Ureter (tissue), 1 donor: ENCODE results near the gene EIF4E3. TPM values are rescaled to one million over a fixed set of nuclear protein-coding genes. Genes with fewer than 3 reads are reported as not detected.

ENCODE experiments used
- DNase-seq: peaks from one replicate; pipeline ENCODE4 v3.0.0-alpha.2; 2020; ENCODE audit warnings: low spot score
- total RNA-seq: library from RNA; stranded (reverse); gene quantifications from one replicate; pipeline ENCODE4 v1.2.4, GENCODE V29; 2023
- donor health status: DM: yes; HTN: yes; CAD: no.

The EIF4E3 gene
- total RNA-seq, 1 donor from 2014 or later, result 33.2 TPM

- DNase-seq, result no peak
Measured at GRCh38 chr3:71689291-71689690, 35.9 kb downstream of the EIF4E3 start.

- DNase-seq, result no peak
Measured at GRCh38 chr3:71688121-71688520, 37.1 kb downstream of the EIF4E3 start.

- DNase-seq, result no peak
Measured at GRCh38 chr3:71685686-71686085, 39.5 kb downstream of the EIF4E3 start.

- DNase-seq, result peak; percentile 67
Measured at GRCh38 chr3:71684757-71685386, 40.3 kb downstream of the EIF4E3 start.

GRCh38 chr3:71684046-71684756 lies 41.0 kb downstream of the EIF4E3 start:
- DNase-seq, result no peak

GRCh38 chr3:71681224-71681668 lies 44.0 kb downstream of the EIF4E3 start:
- DNase-seq, result peak; percentile 65

GRCh38 chr3:71680603-71681002 lies 44.6 kb downstream of the EIF4E3 start:
- no peak for DNase-seq

GRCh38 chr3:71676931-71677330 lies 48.3 kb downstream of the EIF4E3 start:
- DNase-seq, result no peak

GRCh38 chr3:71673486-71673885 lies 51.7 kb downstream of the EIF4E3 start:
- DNase-seq, result no peak

GRCh38 chr3:71672807-71673206 lies 52.4 kb downstream of the EIF4E3 start:
- no peak for DNase-seq

- DNase-seq, result no peak
Measured at GRCh38 chr3:71672340-71672739, 52.9 kb downstream of the EIF4E3 start.

GRCh38 chr3:71671216-71671845 lies 53.9 kb downstream of the EIF4E3 start:
- DNase-seq, result no peak

- DNase-seq, result no peak
Measured at GRCh38 chr3:71662568-71662967, 62.6 kb downstream of the EIF4E3 start.

GRCh38 chr3:71662056-71662455 lies 63.1 kb downstream of the EIF4E3 start:
- no peak for DNase-seq

- DNase-seq, result no peak
Measured at GRCh38 chr3:71659864-71660591, 65.2 kb downstream of the EIF4E3 start.

- DNase-seq, result peak; percentile 80
Measured at GRCh38 chr3:71657831-71658530, 67.2 kb downstream of the EIF4E3 start.

- DNase-seq, result no peak
Measured at GRCh38 chr3:71655061-71655460, 70.1 kb downstream of the EIF4E3 start.

GRCh38 chr3:71653414-71653807 lies 71.8 kb downstream of the EIF4E3 start:
- no peak for DNase-seq

GRCh38 chr3:71652781-71653413 lies 72.3 kb downstream of the EIF4E3 start:
- DNase-seq, result no peak

GRCh38 chr3:71651625-71652024 lies 73.6 kb downstream of the EIF4E3 start:
- DNase-seq, result no peak

GRCh38 chr3:71650372-71650771 lies 74.8 kb downstream of the EIF4E3 start:
- no peak for DNase-seq
